Esophagus muscularis mucosa (tissue), 4 donors: Measurements from ENCODE around the gene KIAA1191.

Source experiments
- CTCF ChIP-seq, 3 experiments: fragments of 200-600 bp in 2 of 3; fragments of 450-650 bp in 1 of 3; sonication (generic) in 2 of 3; IDR thresholded peaks; one replicate each; pipeline ENCODE4 v1.5.1; 2017 to 2019; ENCODE audit warnings: antibody characterized with exemption in 3 of 3, mild to moderate bottlenecking in 2 of 3, moderate library complexity in 1 of 3
- EP300 ChIP-seq: sonication (generic); formaldehyde crosslinking; IDR thresholded peaks from one replicate; pipeline ENCODE4 v1.6.1; 2017; ENCODE audit warnings: antibody characterized with exemption
- POLR2A ChIP-seq: fragments of 450-650 bp; IDR thresholded peaks from one replicate; pipeline ENCODE4 v1.6.1; 2017; ENCODE audit warnings: antibody characterized with exemption, moderate library complexity, mild to moderate bottlenecking, low read depth
- POLR2AphosphoS5 ChIP-seq, 2 donors: sonication (generic); formaldehyde crosslinking; IDR thresholded peaks; one replicate each; pipeline ENCODE4 v1.6.1; 2017; ENCODE audit warnings: antibody characterized with exemption in 2 of 2

GRCh38 chr5:176387384-176387925 is 25.9 kb upstream of the KIAA1191 start:
- TF ChIP-seq POLR2A (no peak), CTCF (IDR thresholded peaks at IDR 0.05) (no peak), EP300 (no peak), POLR2AphosphoS5 (IDR thresholded peaks at IDR 0.05) (no peak)
